Endothelial cell (in vitro differentiated cells): Measurements from ENCODE around the gene PSKH1. TPM values are rescaled to one million over a fixed set of nuclear protein-coding genes. Genes with fewer than 3 reads are reported as not detected.

Source experiments
- DNase-seq: peaks from one replicate; pipeline ENCODE4 v3.0.0; 2021; ENCODE audit warnings: low spot score
- H3K27ac Mint-ChIP-seq: one replicate; pipeline ENCODE4 v1.8.0; 2021; ENCODE audit warnings: mixed read lengths, inconsistent platforms; ENCODE audit not compliant: unreplicated experiment
- H3K27me3 Mint-ChIP-seq: one replicate; pipeline ENCODE4 v1.8.0; 2021; ENCODE audit warnings: mild to moderate bottlenecking, moderate library complexity, mixed read lengths, inconsistent platforms; ENCODE audit not compliant: unreplicated experiment
- H3K36me3 Mint-ChIP-seq: one replicate; pipeline ENCODE4 v1.8.0; 2021; ENCODE audit warnings: mild to moderate bottlenecking, low read depth, mixed read lengths, inconsistent platforms; ENCODE audit not compliant: unreplicated experiment
- H3K4me1 Mint-ChIP-seq: one replicate; pipeline ENCODE4 v1.8.0; 2021; ENCODE audit warnings: mild to moderate bottlenecking, mixed read lengths, inconsistent platforms; ENCODE audit not compliant: unreplicated experiment
- H3K4me3 Mint-ChIP-seq: one replicate; pipeline ENCODE4 v1.8.0; 2021; ENCODE audit warnings: mild to moderate bottlenecking, mixed read lengths, inconsistent platforms; ENCODE audit not compliant: unreplicated experiment
- H3K9me3 Mint-ChIP-seq: one replicate; pipeline ENCODE4 v1.8.0; 2021; ENCODE audit warnings: mixed read lengths, inconsistent platforms; ENCODE audit not compliant: unreplicated experiment
- CTCF ChIP-seq: fragments of 200-600 bp; sonication (generic); IDR thresholded peaks from one replicate; pipeline ENCODE4 v1.5.0; 2021; ENCODE audit warnings: antibody characterized with exemption; ENCODE audit not compliant: unreplicated experiment
- total RNA-seq: library from RNA; stranded (reverse); fragmentation: NEBNext Ultra II Directional; extraction: Animal tissue kit (Norgen Biotek cat#: 25700); gene quantifications from one replicate; pipeline ENCODE4 v1.2.1, GENCODE V29; 2021; ENCODE audit not compliant: unreplicated experiment

PSKH1 gene
- total RNA-seq, 1 donor from 2014 or later, result 47.5 TPM

- Mint-ChIP-seq H3K27ac (peak overlapping the region; percentile 25), H3K4me1 (peaks cover 7% of the 10 kb centered on the region), H3K4me3 (no peak overlapping the region), H3K9me3 (no peaks in the 10 kb centered on the region), H3K36me3 (peaks cover 55% of the 10 kb centered on the region), H3K27me3 (peaks cover 7% of the 10 kb centered on the region)
- DNase-seq, result no peak
- TF ChIP-seq CTCF, result no peak
Measured at GRCh38 chr16:67881621-67882161, 11.4 kb upstream of the PSKH1 start.

DNA sequence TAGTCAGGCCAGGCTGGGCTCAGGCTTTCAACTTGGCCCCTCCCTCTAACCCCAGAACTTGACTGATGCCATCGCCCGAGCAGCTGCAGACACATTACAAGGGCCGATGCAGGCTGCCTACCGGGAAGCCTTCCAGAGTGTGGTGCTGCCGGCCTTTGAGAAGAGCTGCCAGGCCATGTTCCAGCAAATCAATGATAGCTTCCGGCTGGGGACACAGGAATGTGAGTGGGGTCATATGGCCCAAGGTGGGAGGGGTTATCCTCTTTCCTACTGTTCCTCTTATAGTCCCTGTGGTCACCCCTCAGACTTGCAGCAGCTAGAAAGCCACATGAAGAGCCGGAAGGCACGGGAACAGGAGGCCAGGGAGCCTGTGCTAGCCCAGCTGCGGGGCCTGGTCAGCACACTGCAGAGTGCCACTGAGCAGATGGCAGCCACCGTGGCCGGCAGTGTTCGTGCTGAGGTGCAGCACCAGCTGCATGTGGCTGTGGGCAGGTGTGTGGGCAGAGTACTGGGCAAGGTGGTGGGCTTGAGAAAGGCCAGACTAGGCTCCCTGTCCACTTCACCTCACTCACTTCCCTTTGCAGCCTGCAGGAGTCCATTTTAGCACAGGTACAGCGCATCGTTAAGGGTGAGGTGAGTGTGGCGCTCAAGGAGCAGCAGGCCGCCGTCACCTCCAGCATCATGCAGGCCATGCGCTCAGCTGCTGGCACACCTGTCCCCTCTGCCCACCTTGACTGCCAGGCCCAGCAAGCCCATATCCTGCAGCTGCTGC lies 10.5 kb upstream of the PSKH1 start:
- peaks cover 50% of the 10 kb centered on the region for H3K36me3 Mint-ChIP-seq

DNA sequence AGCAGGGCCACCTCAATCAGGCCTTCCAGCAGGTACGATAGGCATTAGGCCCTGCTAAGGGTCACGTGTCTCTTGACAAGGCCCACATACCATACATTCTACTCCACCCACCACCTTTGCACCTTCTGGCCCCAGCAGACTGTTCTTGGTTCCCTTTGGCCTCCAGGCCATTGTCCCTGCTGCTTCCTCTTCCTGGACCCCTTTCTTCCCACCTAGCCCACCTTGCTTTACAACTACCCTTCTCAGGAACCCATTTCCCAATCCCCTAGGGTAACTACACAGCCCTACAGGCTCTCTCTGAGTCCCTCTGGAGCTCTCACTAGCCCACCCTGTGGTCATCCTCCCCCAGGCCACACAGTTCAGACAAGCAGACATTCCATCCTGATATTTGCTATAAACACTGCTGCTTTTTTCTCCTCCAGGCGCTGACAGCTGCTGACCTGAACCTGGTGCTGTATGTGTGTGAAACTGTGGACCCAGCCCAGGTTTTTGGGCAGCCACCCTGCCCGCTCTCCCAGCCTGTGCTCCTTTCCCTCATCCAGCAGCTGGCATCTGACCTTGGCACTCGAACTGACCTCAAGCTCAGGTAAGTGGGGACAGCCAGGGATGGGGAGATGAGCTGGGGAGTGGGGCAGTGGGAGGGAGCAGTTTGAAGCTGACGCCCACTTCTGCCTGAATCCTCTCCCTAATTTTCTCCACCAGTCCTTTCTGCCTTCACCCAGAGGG lies 9.7 kb upstream of the PSKH1 start:
- Mint-ChIP-seq H3K4me3 (peak overlapping the region; percentile 83), H3K27ac (no peak overlapping the region), H3K9me3 (no peaks in the 10 kb centered on the region), H3K4me1 (peaks cover 7% of the 10 kb centered on the region), H3K27me3 (peaks cover 4% of the 10 kb centered on the region), H3K36me3 (peaks cover 43% of the 10 kb centered on the region)
- no peak for DNase-seq
- no peak for TF ChIP-seq CTCF

More for the DNA sequence above, 10.5 kb upstream of the PSKH1 start:
- peaks cover 4% of the 10 kb centered on the region for H3K27me3 Mint-ChIP-seq
- H3K4me1 Mint-ChIP-seq, result peaks cover 7% of the 10 kb centered on the region
- no peak overlapping the region for H3K27ac Mint-ChIP-seq
- TF ChIP-seq CTCF, result no peak
- no peak overlapping the region for H3K4me3 Mint-ChIP-seq
- H3K9me3 Mint-ChIP-seq, result no peaks in the 10 kb centered on the region
- no peak for DNase-seq

- peaks cover 7% of the 10 kb centered on the region for H3K4me1 Mint-ChIP-seq
- peaks cover 38% of the 10 kb centered on the region for H3K36me3 Mint-ChIP-seq
- peak; percentile 74 for TF ChIP-seq CTCF
- peaks cover 4% of the 10 kb centered on the region for H3K27me3 Mint-ChIP-seq
- peak; percentile 78 for DNase-seq
- no peak overlapping the region for H3K4me3 Mint-ChIP-seq
- no peak overlapping the region for H3K27ac Mint-ChIP-seq
- no peaks in the 10 kb centered on the region for H3K9me3 Mint-ChIP-seq
Measured at GRCh38 chr16:67883872-67884261, 9.2 kb upstream of the PSKH1 start.

DNA sequence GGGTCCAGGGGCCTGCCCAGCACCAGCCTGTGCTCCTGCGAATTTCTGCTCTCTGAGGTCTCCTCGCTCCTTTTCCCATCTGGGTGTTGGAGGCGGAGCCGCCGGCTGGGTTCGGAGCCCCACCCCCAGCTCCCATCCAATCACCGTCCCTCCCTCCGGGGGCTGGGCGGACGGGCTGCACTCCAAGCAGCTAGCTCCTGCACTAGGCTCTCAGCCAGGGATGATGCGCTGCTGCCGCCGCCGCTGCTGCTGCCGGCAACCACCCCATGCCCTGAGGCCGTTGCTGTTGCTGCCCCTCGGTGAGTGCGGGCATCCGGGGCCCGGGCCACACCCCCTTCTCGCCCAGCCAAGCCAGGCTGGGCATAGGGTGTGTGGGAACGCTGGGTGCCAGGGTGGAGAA lies 8.4 kb upstream of the PSKH1 start, which contains the start of gene NRN1L:
Gene NRN1L (plus strand): TSS at position 202 of the 400 bp plus-strand sequence. CDS start 19 bp downstream, at position 221.
- peaks cover 7% of the 10 kb centered on the region for H3K4me1 Mint-ChIP-seq
- no peaks in the 10 kb centered on the region for H3K9me3 Mint-ChIP-seq
- H3K27me3 Mint-ChIP-seq, result peaks cover 4% of the 10 kb centered on the region
- peak within 1 kb of the TSS; percentile 27 for H3K4me3 Mint-ChIP-seq
- TF ChIP-seq CTCF, result no peak
- peaks cover 29% of the 10 kb centered on the region for H3K36me3 Mint-ChIP-seq
- H3K27ac Mint-ChIP-seq, result no peak within 1 kb of the TSS
- peak; percentile 72 for DNase-seq
